ENCODE data around the gene NUDT1.

NUDT1 gene

DNA sequence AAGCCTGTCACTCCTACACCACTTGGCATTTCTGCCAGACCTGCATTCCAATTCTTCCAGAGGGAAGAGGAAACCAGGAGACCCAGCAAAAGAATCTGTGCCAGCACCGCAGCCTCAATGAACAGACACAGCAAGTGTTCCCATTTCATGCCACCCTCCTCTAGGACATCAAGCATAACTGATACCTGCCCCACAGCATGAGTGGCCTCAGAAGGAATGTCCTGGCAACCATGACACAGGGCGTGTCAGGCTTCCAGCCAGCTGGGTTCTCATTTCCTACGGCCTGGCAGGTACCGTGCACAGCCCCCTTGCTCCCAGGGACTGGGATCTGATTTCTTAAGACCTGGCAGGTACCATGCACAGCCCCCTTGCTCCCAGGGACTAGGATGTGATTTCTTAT is 17.1 kb upstream of the NUDT1 start:
- no peak for DNase-seq

DNA sequence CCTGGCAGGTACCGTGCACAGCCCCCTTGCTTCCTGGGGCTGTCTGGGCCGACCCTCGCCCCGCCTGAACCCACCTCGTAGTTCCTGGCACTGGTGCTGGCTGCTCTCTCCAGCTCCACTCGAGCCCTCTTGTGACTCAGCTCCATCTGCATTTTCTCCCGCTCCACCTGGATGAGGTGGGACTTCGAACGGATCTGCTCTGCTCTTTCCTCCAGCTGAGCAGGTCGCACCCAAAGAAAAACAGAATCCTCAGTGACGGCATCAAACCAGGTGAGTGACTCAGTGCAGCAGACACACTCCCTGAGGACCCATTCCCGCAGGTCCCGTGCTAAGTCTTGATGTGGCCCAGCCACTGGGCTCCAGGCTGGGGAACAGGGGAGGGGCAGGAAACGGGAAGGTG is 16.7 kb upstream of the NUDT1 start:
- DNase-seq: no peak

DNA sequence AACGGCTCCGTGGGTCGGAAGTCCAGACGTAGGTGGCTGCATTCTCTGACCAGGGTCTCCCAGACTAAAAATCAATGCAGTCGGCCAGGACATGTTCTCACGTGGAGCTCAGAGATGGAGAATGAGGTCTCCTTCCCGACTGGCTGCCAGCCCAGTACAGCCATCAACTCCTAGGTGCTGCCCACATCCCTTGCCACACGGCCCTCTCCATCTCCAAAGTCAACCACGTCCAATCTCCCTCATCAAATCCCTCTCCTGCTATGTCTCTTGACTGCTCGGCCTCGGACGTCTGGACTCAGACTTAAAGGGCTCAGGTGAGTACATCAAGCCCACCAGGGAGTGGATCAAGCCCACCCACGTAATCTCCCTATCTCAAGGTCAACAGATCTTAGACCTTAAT is 16.2 kb upstream of the NUDT1 start:
- no peak for DNase-seq

DNA sequence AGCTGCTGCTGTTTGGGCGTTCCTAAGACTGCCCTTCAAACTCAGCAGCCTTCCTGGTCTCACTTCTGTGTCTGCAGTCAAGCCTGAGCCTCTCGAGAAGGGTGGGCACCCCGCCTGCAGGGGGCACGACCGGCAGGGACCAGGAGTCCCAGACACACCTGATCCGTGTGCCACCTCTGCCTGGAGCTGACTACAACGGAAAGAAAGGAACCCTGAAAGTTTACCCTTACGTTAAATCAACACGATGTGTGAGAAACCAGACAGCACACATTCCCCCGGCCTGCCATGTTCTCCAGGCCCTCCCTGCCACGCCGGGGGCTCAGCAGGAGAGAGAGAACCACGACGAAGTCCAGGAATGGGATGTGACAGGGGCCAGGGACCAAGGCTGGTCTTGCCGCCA is 14.3 kb upstream of the NUDT1 start:
- DNase-seq: no peak

DNA sequence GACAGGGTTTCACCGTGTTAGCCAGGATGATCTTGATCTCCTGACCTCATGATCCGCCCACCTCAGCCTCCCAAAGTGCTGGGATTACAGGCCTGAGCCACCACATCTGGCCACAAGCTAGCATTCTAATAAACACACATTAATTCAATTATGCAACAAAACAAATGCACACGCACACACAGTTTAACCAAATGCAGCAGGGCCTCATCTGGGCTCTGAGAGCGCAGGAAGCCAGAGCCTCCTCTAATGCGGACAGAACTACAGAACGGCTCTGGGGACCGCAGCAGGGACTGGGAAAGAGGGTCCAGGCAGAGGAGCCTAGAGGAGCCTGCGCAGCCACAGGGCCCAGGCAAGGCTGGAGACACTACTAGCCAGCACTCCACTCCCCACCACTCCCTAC is 13.1 kb upstream of the NUDT1 start:
- no peak for DNase-seq

DNA sequence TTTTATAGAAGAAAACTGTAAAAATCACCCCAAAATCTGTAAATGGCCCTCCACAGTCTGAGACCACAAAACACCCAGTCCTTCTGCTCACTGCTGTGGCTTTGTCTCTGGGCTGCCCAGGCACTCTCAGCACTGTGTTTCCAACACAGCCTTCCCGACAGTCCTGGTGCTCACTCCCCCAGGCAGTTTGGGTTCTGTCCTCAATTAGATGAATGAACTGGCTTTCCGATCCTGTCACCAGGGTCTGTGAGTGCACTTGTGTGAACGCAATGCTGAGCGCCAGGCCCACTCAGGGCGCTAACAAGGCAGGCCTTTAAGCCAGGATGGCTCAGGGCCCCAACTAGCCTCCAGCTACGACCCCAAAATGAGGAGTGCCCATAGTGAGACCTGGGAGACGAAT is 12.6 kb upstream of the NUDT1 start:
- no peak for DNase-seq

DNA sequence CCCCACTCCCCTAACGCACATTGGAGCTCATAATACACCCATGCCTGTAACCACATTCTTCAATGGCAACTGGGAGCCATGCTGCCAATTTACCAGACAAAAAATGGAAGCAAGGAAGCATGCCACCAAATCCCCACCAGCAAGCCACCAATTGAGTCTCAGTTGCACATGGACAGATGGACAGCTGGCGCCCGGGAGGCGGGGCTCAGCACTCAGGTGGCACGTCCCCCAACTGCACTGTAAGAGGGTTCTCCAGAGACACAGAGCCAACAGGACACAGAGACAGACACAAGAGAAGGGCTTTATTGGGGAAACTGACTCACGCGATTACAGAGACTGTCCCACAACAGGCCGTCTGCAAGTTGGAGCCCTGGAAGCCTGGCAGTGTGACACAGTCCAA is 11.8 kb upstream of the NUDT1 start:
- DNase-seq: no peak

DNA sequence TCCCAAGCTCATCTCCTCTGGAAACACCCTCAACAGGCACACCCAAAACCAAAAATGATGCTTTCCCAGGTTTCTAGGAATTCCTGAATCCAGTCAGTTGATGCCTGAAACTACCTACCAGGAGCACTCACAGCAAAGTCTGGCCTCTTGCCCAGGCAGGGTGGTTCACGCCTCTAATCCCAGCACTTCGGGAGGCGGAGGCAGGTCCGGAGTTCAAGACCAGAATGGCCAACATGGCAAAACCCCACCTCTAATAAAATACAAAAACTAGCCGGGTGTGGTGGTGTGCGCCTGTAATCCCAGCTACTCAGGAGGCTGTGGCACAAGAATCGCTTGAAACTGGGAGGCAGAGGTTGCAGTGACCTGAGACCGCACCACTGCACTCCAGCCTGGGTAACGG is 11.1 kb upstream of the NUDT1 start:
- no peak for DNase-seq

DNA sequence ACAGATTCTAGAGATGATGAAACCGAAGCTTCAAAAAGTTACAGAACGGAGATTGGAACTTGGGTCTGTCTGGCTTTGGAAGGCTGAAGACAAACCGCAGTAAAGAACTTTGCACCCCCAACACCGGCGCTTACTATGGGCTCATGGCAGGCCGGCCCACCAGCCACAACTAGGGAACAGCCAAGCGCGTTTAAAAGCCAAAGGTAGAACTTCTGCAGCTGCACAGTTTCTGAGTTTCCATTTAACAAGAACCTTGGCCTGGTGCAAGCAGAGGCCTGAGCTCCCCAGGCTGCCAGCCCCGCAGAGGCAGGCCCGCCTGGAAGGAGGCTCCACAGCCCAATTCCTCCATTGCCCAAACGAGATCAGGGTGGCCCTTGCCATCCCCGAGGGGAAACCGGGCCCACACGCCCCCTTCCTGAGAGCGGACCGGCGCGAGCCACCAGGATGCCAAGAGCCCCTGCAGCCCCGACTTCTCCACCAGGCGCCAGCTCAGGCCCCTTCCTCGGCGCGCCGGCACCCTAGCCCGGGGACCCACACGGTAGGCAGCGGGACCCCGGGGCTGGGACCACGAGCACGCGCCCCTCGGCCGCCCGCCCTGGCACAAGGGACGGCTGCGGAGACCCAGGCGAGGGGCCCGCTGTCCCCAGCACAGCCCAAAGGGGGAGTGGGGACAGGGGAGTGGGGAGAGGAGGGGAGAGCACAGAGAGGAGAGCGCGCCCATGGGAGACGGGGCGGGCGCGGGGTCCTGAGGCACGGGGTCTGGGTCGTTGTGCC is 9.8 kb upstream of the NUDT1 start:
- no peak for DNase-seq

DNA sequence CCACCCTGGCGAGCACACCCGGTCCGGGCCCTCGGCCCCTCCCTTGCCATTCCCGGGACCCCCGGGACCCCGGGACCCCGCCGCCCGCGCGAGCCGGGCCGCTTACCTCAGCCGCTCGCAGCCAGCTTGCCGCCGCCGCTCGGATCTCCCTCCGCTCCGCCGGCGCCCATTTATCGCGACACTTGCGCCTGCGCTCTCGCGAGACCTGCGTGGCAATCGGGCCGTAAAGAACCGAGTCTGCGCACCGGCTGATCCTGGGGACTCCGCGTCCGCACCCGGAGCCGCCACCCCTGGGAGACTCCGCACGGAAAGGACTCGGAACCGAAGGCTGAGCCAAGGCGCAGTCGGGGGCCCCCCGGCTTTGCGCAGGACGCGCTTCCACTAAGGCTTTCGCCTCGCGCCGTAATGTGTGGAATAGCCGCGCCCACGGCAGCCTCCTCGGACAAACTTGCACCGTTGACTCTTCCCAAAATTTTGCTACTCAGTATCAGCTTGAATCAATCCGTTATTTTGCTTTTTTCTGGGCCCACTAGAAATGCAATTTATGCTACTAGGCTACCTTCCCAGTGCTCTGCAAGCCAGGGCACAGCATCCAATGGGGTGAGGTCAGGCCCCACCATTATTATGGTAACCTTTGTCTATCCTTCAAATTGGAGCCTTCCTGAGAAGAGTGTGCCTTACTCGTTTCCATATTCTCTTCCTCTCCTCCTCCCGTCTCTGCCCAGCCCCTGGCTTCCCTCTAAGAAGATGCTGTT is 9.1 kb upstream of the NUDT1 start, which contains the start of gene MAD1L1:
Gene MAD1L1, minus strand, starts transcription at position 180 of the 755 bp plus-strand sequence. CDS start 2,812 bp downstream, outside the sequence.
- DNase-seq: peak; percentile 79 to 93

DNA sequence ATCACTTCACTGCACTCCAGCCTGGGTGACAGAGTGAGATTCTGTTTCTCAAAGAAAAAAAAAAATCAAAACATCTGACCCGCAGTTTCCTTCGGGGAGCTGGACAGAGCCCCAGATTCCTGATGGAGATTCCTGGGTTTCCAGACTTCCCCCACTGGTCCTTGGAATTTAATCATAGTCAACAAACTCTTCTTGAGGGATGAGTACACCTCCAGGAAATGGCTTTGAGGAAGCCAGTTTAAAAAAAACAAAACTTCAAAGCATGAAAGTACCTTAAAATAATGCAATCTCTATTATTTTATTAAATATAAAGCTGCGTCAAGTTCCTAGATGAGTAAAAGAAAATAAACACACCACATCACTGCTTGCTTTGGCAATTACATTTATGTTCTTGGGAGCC is 8.1 kb upstream of the NUDT1 start:
- no peak for DNase-seq

DNA sequence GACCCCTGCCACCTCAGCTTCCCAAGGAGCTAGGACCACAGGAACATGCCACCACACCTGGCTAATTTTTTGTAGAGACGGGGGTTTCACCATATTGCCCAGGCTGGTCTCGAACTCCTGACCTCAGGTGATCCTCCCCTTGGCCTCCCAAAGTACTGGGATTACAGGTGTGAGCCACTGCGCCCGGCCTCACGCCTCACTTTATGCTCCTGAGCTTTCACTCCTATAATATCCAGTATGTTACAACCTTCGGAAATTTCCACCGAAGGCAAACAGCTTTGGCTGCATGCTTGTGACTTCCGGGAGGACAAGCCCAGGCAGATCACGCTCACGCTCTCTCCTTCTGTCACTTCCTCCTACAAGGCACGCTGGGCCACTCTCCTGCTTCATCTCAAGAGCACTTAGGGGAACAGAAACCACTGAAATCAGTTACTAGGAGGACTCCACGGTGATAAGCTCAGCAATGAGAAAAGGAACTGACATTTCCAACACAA is 4.9 kb upstream of the NUDT1 start:
- peak; percentile 85 to 93 for DNase-seq

DNA sequence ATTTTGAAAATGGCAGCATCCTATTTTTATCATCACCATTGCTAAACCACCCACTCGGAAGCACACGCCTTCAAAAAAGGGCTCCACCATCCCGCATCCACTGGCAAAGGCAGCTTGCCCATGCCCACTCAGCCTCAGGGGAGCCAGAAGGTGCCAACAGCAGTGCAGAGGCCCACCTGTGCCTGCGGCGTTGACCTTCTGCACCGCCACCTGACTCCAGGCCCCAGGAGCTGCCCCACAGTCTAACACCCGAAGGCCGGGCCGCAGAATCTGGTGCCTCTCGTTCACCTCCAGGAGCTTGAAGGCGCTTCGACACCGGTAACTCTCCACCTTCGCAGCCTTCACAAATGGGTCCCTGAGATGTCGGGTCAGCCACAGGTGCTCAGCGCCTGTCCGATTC is 2.8 kb upstream of the NUDT1 start:
- DNase-seq: no peak

DNA sequence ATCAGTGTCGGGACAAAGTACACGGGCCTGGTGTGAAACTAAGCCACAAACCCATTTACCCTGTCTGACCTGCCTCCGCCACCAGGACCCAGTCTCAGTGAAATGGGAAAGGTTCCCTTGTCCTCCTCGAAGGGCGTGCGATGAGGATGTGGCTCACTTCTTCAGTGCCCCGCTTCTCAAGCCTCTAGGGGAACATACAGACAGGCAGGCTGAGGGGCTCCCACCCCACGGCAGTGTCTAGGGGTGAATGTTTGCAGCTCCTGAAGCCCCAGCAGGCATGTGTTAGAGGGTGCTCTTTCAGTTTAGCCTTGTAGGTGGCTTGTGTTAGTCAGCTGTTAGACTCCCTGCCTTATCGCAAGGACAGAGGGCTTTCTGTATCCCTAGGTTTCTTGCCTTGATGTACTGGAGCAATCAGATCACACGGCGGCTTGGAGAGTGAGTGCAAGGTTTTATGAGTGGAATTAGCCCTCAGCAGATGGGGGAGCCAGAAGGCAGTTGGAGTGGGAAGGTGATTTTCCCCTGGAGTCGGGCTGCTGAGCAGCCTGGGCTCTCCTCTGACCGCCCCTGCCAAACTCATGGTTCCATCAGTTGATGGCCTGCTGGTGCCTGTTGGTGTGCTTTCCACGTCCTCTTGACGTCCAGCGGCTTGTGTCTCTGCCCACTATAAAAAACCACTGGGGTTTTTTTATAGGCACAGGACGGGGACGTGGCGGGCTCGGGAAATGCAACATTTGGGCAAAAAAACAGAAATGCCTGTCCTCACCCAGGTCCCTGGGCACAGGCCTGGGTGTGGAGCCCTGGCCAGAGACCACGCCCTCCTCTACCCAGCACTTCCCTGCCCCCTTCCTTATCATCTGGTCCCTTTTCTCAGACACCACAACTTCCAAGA is 759 bp downstream of the NUDT1 start:
- peak; percentile 20 to 38 for DNase-seq

DNA sequence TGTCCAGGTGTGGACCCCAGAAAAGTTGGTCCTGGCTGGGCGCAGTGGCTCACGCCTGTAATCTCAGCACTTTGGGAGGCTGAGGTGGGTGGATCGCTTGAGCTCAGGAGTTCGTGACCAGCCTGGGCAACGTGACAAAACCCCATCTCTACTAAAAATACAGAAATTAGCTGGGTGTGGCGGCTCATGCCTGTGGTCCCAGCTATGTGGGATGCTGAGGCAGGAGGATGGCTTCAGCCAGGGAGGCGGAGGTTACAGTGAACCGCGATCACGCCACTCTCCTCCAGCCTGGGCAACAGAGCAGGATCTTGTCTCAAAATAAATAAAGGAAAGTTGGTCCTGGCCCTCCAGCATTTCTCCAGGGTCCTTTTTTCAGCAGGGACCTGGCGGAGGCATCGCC is 1.4 kb downstream of the NUDT1 start:
- no peak for DNase-seq

DNA sequence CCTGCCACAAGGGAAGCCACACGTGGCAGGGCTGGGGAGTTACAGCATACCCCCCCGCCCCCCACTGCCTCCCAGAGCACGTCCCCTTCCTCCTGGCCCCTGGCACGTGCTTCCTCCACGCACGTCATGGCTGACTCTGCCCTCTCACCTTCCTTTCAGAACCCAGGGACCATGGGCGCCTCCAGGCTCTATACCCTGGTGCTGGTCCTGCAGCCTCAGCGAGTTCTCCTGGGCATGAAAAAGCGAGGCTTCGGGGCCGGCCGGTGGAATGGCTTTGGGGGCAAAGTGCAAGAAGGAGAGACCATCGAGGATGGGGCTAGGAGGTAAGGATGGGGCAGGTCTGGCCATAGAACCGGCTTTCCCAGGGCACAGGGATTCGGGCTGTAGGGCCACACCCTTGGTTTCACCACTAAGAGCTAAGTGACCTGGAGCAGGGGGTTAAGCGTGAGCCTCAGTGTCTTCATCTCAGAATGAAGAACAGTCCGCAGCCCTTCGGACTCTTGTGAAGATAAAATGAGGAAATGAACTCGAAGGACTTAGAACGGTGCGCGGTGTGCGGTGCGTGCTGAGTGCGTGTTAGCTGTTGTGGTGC is 2.5 kb downstream of the NUDT1 start:
- no peak for DNase-seq

DNA sequence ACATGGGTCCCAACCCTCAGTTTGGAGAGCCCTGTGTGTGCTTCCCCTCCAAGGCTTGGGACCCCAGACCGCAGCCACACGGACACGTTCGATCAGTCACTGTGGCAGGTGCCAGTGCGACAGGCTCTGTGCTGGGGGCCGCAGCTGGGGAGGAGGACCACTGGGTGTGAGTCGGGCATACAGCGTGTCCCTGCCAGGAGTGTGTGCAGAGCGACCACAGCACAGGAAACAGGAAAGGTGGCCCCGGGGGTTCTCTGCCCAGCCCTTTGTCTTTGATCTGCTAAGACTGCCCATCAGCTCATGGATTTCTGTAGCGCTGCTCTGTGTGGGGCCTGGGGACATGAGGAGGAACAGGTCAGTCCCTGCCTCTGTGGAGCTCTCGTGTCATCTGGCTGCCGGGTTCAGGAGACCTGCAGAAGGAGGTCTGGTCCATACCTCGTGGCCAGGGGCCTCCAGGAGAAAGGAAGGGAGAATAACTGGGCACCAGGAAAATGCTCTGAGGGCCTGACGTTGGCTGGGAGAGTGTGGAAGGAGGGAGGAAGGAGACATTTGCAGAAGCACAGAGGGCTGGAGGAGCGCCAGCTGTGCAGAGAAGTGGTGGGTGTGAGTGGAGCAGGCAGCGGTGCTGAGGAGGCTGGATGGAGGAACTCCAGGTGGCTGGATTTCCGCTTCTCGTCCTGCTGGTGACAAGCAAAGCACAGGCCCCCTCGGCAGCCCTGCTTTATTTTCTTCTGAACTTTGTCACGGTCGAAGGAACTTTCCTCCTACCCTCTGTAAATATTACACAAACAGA is 4.1 kb downstream of the NUDT1 start:
- no peak for DNase-seq

DNA sequence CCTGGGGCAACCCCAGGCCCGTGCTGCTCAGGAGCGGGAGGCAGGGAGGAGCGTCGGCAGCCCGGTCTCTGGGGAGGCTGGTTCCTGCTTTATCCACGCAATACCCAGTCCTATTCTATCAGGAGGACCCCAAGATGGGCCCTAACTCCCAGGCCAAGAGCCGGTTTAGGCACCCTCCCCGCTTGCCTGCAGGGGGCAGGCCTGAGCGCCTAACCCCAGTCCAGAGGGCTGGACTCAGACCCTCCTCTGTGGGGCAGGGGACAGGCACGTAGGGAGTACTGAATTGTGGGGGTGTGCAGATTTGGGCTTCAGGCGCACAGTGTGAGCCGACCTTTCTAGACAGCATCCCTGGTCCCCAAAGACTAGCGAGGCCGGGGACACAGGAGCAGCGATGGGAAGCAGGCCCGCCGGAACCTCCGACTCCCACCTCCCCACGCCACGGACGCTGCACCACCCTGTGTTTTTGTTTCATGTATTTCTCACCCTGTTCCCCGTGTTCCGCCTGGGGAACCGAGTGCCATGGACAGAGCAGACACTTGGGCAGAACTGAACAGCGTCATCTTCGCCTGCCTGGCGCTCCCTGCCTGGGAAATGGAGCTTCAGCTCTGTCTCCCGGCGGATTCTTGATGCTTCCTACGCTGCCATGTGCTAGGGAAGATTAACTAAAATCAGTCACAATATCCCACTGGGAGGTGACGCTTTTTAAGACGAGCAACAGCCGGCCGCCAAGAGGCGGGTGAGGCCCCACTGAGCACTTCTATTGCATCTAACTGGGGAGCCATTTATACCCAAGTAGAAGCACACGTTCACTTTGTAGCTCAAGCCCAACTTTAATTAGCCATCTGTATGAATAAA is 5.3 kb downstream of the NUDT1 start:
- no peak for DNase-seq

DNA sequence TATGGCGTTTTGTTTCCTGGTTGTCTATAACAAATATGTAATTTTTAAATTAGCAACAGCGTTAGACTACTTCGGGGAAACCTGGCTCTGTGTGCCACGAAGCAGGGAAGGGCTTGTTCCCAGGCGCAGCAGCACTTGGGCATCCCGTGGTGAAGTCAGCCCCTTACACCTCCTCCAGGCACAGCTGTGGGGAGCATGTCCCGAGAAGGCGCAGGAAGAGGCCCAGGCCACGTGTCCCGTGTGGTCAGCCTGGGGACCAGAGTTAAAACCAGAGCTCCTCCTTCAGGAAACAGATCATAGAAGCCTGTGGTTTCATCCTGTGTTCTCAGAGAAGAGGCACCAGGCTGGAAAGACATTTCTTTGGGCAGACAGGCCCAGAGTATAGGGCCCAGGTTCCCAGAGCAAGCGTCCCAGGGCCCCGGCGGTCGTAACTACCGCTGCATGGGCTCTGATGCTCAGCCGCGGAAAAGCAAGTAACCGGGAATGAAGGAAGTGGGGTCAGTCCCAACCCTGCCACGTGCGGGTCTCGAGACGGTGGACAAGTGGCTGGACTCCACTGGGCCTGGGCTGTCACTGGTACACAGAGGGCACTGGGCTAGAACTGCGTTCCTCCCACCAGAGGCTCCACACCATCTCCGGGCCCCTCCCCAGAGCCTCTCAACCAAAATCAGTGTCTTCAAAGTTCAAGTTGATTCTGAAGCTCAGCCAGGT is 7.1 kb downstream of the NUDT1 start:
- peak; percentile 72 to 80 for DNase-seq

DNA sequence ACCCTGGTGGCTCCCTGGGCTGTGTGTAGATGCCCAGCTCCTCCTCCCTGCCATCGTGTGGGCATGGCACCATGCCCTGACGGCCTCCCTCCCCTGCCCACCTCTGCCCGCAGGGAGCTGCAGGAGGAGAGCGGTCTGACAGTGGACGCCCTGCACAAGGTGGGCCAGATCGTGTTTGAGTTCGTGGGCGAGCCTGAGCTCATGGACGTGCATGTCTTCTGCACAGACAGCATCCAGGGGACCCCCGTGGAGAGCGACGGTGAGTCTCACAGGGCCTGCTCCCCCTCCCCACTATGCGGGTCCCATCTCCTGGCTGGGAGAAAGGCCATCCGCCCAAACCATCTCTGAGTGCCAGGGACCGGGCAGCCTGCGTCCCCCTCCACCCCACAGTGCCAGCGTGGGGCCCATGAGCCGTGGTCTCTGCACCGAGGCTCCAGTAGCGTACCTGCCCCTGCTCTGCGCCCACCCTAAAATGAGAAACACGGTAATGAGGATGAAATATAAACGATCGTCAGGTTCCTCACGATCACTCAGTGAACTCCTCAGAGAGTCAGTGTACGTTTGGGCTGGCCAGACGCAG is 7.8 kb downstream of the NUDT1 start:
- DNase-seq: no peak

Measured in inflammatory macrophage treated with lipopolysaccharide for 1 hour (primary cell).